Peyer's patch (tissue), 4 donors: ENCODE results near the gene DNER. TPM values are rescaled to one million over a fixed set of nuclear protein-coding genes. Genes with fewer than 3 reads are reported as not detected.

ENCODE experiments used
- DNase-seq, 3 donors: peaks; one replicate each; pipeline ENCODE4 v3.0.0-alpha.2; 2017 to 2019
- H3K27ac ChIP-seq, 4 donors: fragments of 200-600 bp; sonication (generic); one replicate each; pipeline ENCODE4 v1.5.1; 2016 to 2019
- H3K27me3 ChIP-seq, 2 donors: fragments of 200-600 bp; sonication (generic); one replicate each; pipeline ENCODE4 v1.5.1; 2019
- H3K36me3 ChIP-seq, 3 donors: fragments of 200-600 bp; sonication (generic); one replicate each; pipeline ENCODE4 v1.5.1; 2016 to 2019
- H3K4me1 ChIP-seq, 4 donors: fragments of 200-600 bp; sonication (generic); one replicate each; pipeline ENCODE4 v1.5.1; 2016 to 2019
- H3K4me3 ChIP-seq, 4 donors: fragments of 200-600 bp; sonication (generic); 1 replicate in 3 of 4; 2 replicates in 1 of 4; pipeline ENCODE4 v1.5.1; 2016 to 2019; ENCODE audit warnings: mild to moderate bottlenecking in 1 of 4
- H3K9me3 ChIP-seq, 4 donors: fragments of 200-600 bp; sonication (generic); one replicate each; pipeline ENCODE4 v1.5.1; 2016 to 2019; ENCODE audit warnings: mild to moderate bottlenecking in 1 of 4
- CTCF ChIP-seq, 6 experiments: fragments of 450-650 bp in 4 of 6; fragments of 200-600 bp in 2 of 6; sonication (generic) in 1 of 6; IDR thresholded peaks; one replicate each; pipeline ENCODE4 v1.5.1; 2017 to 2019; ENCODE audit warnings: antibody characterized with exemption in 6 of 6, mild to moderate bottlenecking in 3 of 6, moderate library complexity in 1 of 6
- POLR2A ChIP-seq, 2 donors: fragments of 450-650 bp; IDR thresholded peaks; one replicate each; pipeline ENCODE4 v1.5.1; 2017; ENCODE audit warnings: antibody characterized with exemption in 2 of 2, mild to moderate bottlenecking in 2 of 2, moderate library complexity in 2 of 2
- total RNA-seq, 4 donors: library from RNA; depleted of rRNA; stranded (reverse); fragments of >200 nt; gene quantifications; one replicate each; pipeline ENCODE4 v1.1.0, GENCODE V29; 2016

Gene DNER
- total RNA-seq, 4 donors from 2014 or later: 0.35 to 2.5 (median 1.3) TPM; not detected in 1

GRCh38 chr2:229712136-229712535 is 2.2 kb downstream of the DNER start:
- Histone ChIP-seq H3K9me3 (no peaks in the 10 kb centered on the region), H3K4me3 (no peak overlapping the region), H3K27ac (no peak overlapping the region), H3K27me3 (peaks cover 0 to 16% of the 10 kb centered on the region in 2 donors), H3K4me1 (peaks cover 0 to 23% (median 8%) of the 10 kb centered on the region in 4 donors), H3K36me3 (no peaks in the 10 kb centered on the region)
- no peak for DNase-seq
- TF ChIP-seq POLR2A (IDR thresholded peaks at IDR 0.05): no peak
- TF ChIP-seq CTCF (IDR thresholded peaks at IDR 0.05): no peak

- Histone ChIP-seq H3K27me3 (peaks cover 0 to 4% of the 10 kb centered on the region in 2 donors), H3K36me3 (no peaks in the 10 kb centered on the region), H3K27ac (no peak overlapping the region), H3K4me3 (no peak overlapping the region), H3K4me1 (peaks cover 0 to 3% (median 0%) of the 10 kb centered on the region in 4 donors), H3K9me3 (no peaks in the 10 kb centered on the region)
- DNase-seq: no peak
- no peak for TF ChIP-seq CTCF (IDR thresholded peaks at IDR 0.05)
- no peak for TF ChIP-seq POLR2A (IDR thresholded peaks at IDR 0.05)
Measured at GRCh38 chr2:229708335-229708734, 6.0 kb downstream of the DNER start.

- Histone ChIP-seq H3K4me3 (no peak overlapping the region), H3K27me3 (no peaks in the 10 kb centered on the region), H3K36me3 (no peaks in the 10 kb centered on the region), H3K9me3 (no peaks in the 10 kb centered on the region), H3K27ac (no peak overlapping the region), H3K4me1 (no peaks in the 10 kb centered on the region)
- DNase-seq: no peak
- TF ChIP-seq POLR2A (IDR thresholded peaks at IDR 0.05) (no peak), CTCF (IDR thresholded peaks at IDR 0.05) (no peak)
Measured at GRCh38 chr2:229703909-229704630, 10.3 kb downstream of the DNER start.

GRCh38 chr2:229701716-229702115 is 12.6 kb downstream of the DNER start:
- H3K36me3 ChIP-seq: no peaks in the 10 kb centered on the region
- H3K9me3 ChIP-seq: no peaks in the 10 kb centered on the region
- H3K27me3 ChIP-seq: no peaks in the 10 kb centered on the region
- H3K4me3 ChIP-seq: no peak overlapping the region
- no peak for DNase-seq
- H3K4me1 ChIP-seq: no peaks in the 10 kb centered on the region
- H3K27ac ChIP-seq: no peak overlapping the region
- TF ChIP-seq POLR2A (IDR thresholded peaks at IDR 0.05): no peak
- TF ChIP-seq CTCF (IDR thresholded peaks at IDR 0.05): no peak

GRCh38 chr2:229701062-229701461 is 13.3 kb downstream of the DNER start:
- H3K4me3 ChIP-seq: no peak overlapping the region
- DNase-seq: no peak
- H3K9me3 ChIP-seq: no peaks in the 10 kb centered on the region
- no peaks in the 10 kb centered on the region for H3K4me1 ChIP-seq
- H3K36me3 ChIP-seq: no peaks in the 10 kb centered on the region
- H3K27me3 ChIP-seq: no peaks in the 10 kb centered on the region
- TF ChIP-seq CTCF (IDR thresholded peaks at IDR 0.05) (no peak), POLR2A (IDR thresholded peaks at IDR 0.05) (no peak)
- no peak overlapping the region for H3K27ac ChIP-seq
